GM12874 (cell line): ENCODE measurements around the gene PGM2.

Source experiments
- TF ChIP-seq, protein P1 (sequence below): IDR thresholded peaks from 2 replicates; pipeline ENCODE4 v1.5.1; 2011; ENCODE audit warnings: low read depth, mild to moderate bottlenecking, control low read depth, low read length, moderate library complexity; ENCODE audit not compliant: insufficient read depth

PGM2 gene

DNA sequence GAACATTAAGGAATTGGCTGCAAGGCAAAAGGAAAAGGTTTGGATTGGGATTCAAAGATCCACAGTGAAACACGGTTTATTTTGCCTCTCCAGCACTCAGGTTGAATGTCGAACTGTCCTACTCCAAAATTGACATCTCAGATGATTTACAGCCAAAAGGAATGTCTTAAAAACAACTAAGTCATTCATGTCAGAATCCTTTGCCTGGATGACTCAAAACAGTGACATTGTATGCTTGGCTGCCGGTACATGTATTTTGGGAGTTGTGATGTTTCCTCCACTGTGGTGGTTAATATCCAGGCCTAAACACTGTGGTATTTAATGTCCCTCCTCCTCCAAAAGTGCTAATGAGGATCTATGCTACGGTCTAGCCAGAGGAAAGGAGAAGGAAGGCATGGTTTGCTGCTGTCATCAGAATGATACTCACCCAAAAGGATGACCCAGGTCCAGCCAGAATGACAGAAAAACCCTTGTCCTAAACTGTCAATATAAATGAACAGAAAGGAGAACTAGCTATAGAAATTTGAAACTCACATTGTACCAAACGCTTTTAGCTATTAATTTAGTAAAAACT is 20.9 kb downstream of the PGM2 start:
- TF ChIP-seq, protein P1, sequence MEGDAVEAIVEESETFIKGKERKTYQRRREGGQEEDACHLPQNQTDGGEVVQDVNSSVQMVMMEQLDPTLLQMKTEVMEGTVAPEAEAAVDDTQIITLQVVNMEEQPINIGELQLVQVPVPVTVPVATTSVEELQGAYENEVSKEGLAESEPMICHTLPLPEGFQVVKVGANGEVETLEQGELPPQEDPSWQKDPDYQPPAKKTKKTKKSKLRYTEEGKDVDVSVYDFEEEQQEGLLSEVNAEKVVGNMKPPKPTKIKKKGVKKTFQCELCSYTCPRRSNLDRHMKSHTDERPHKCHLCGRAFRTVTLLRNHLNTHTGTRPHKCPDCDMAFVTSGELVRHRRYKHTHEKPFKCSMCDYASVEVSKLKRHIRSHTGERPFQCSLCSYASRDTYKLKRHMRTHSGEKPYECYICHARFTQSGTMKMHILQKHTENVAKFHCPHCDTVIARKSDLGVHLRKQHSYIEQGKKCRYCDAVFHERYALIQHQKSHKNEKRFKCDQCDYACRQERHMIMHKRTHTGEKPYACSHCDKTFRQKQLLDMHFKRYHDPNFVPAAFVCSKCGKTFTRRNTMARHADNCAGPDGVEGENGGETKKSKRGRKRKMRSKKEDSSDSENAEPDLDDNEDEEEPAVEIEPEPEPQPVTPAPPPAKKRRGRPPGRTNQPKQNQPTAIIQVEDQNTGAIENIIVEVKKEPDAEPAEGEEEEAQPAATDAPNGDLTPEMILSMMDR: no peak

DNA sequence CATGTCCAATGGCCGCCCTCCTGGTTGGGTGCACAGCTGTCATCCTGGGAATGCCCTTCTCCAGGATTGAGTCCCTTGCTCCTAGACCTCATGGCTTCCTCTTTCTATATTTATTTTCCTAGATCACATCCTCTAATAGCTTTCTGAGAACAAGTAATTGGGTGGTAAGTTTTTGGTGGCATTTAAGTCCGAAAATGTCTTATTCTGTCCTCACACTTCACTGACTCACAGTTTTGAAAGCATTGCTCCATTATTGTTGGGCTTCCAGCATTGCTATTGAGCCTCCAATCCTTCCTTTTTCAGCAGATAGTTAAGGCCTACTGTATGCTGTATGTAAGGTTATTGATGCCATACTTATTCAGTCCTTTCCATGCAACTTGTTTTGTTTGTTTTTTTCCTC is 25.9 kb downstream of the PGM2 start:
- TF ChIP-seq, protein P1: no peak

DNA sequence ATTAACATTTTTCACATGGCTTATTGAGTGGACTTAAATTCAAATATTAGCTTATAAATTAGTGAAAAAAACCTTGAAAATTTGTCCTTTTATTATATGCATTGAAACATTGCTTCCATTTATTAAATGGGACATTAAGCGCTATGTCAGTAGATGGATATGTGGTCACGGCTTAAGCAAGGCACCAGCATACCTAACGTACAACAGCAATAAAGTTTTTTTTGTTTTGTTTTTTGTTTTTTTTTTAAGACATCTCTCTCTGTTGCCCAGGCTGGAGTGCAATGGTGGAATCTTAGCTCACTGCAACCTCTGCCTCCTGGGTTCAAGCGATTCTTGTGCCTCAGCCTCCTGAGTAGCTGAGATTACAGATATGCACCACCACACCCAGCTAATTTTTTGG is 31.6 kb downstream of the PGM2 start:
- TF ChIP-seq, protein P1: no peak

DNA sequence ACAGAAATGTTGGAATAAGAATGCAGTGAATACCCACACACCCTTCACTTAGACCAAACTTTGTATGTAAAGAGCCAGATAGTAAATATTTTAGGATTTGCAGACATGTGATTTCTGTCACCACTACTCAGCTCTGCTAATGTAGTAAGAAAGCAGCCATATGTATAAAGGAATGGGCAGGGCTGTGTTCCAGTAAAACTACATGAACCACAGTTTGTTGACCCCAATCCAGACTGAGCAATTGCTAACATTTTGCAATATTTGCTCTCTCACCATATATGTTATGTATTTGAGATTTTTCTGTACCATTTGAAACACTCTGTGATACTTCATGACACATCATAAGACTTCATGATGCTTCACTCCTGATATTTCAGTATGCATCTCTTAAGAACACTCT is 32.4 kb downstream of the PGM2 start:
- TF ChIP-seq, protein P1: no peak

DNA sequence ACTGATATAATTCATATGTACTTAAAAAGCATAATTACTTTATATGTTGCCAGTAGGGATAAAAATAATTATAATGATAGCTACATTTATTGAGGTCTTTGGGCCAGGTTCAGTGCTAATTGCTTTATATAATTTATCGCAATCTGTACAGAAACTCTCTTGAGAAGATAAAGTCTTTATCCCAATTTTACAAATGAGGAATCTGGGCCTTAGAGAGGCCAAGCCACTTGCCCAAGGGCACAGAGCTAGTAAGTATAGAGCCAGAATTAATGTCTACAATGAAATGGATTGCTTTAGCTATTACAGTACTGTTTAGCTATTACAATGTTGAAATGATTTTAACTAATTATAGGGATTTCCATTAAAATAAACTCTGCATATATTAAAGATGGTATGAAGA is 33.8 kb downstream of the PGM2 start:
- TF ChIP-seq, protein P1: no peak

DNA sequence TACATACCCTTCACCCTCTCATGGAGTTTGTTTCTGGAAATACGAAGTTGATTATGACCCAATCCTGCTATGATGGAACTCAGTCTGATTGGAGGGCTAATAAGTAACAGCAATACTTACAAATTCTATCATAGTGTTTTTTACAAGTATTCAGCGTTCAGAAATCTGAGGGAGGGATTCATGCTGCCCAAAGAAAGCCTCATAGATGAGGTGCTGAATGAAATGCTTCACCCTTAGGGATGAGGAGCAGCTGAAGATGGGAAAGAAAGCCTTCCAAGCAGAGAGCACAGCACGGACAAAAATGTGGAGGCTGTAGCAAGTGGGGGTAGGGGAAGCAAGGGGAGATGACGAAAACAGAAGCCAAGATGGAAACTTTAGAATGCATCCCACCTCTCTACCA is 36.5 kb downstream of the PGM2 start:
- TF ChIP-seq, protein P1: no peak

DNA sequence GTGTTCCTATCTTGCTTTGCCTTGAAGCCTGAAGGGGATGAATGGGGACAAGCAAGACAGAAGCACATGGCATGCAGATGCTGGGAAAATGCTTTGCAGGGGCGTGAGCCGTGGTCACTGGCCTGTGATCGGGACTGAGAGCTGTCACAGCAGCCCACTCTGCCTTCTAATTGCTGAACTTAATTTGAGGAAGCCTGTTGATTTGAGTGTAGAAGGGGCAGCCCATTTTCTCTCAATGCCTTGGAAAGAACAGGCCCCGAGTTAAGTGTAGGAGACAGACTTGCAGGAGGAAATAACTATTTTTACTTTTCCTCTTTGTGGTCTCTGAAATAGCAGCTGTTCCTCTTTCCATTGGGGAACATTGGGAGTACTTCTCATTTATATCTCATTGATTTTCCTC is 38.3 kb downstream of the PGM2 start:
- TF ChIP-seq, protein P1: no peak
